Hepatocyte (in vitro differentiated cells): Measurements from ENCODE around the gene SUMO4. TPM values are rescaled to one million over a fixed set of nuclear protein-coding genes. Genes with fewer than 3 reads are reported as not detected.
A peak's percentile ranks its signal among the peaks of the same experiment; 100 is the strongest.

Source experiments
- DNase-seq: peaks from one replicate; pipeline ENCODE4 v3.0.0-alpha.2; 2016; ENCODE audit warnings: low spot score
- H2AFZ ChIP-seq: fragments of 200-600 bp; sonication (generic); 2 replicates; pipeline ENCODE4 v1.6.0; 2016; ENCODE audit warnings: antibody characterized with exemption, mild to moderate bottlenecking
- H3K27ac ChIP-seq: fragments of 200-600 bp; sonication (generic); 2 replicates; pipeline ENCODE4 v1.5.1; 2016; ENCODE audit warnings: mild to moderate bottlenecking
- H3K27me3 ChIP-seq: fragments of 200-600 bp; sonication (generic); 2 replicates; pipeline ENCODE4 v1.6.1; 2016
- H3K36me3 ChIP-seq: fragments of 200-600 bp; sonication (generic); replicated peaks from 2 replicates; pipeline ENCODE4 v1.5.1; 2016; ENCODE audit warnings: low read depth; ENCODE audit not compliant: insufficient read depth
- H3K4me1 ChIP-seq: fragments of 200-600 bp; sonication (generic); 2 replicates; pipeline ENCODE4 v1.5.1; 2016; ENCODE audit warnings: mild to moderate bottlenecking, moderate library complexity; ENCODE audit not compliant: insufficient read depth
- H3K4me2 ChIP-seq: fragments of 200-600 bp; sonication (generic); 2 replicates; pipeline ENCODE4 v1.6.0; 2016
- H3K4me3 ChIP-seq: fragments of 200-600 bp; sonication (generic); 2 replicates; pipeline ENCODE4 v1.5.1; 2016; ENCODE audit warnings: mild to moderate bottlenecking
- H3K79me2 ChIP-seq: fragments of 200-600 bp; sonication (generic); 2 replicates; pipeline ENCODE4 v1.6.0; 2017; ENCODE audit warnings: mild to moderate bottlenecking
- H3K9me2 ChIP-seq: fragments of 200-600 bp; sonication (generic); replicated peaks from 2 replicates; pipeline ENCODE4 v1.6.0; 2017; ENCODE audit warnings: mild to moderate bottlenecking; ENCODE audit not compliant: insufficient read depth
- H3K9me3 ChIP-seq: fragments of 200-600 bp; sonication (generic); 2 replicates; pipeline ENCODE4 v1.5.1; 2016; ENCODE audit warnings: low read depth, mild to moderate bottlenecking
- H4K20me1 ChIP-seq: fragments of 200-600 bp; sonication (generic); 2 replicates; pipeline ENCODE4 v1.6.0; 2016; ENCODE audit warnings: mild to moderate bottlenecking; ENCODE audit not compliant: insufficient read depth, poor library complexity, severe bottlenecking
- CTCF ChIP-seq: fragments of 200-600 bp; sonication (generic); IDR thresholded peaks from 2 replicates; pipeline ENCODE4 v1.5.1; 2016; ENCODE audit warnings: antibody characterized with exemption, mild to moderate bottlenecking; ENCODE audit not compliant: poor library complexity
- EZH2 ChIP-seq: fragments of 200-600 bp; sonication (generic); IDR thresholded peaks from 2 replicates; pipeline ENCODE4 v1.6.1; 2016; ENCODE audit warnings: antibody characterized with exemption, mild to moderate bottlenecking, borderline replicate concordance
- EZH2phosphoT487 ChIP-seq: fragments of 200-600 bp; sonication (generic); IDR thresholded peaks from one replicate; pipeline ENCODE4 v1.6.1; 2018; ENCODE audit warnings: antibody characterized with exemption, mild to moderate bottlenecking, low read depth, moderate library complexity; ENCODE audit not compliant: unreplicated experiment, severe bottlenecking
- whole genome bisulfite sequencing: methylation state at CpG from one replicate; pipeline ENCODE4 v1.1.6; 2016; ENCODE audit warnings: low lambda C conversion rate; ENCODE audit errors: missing lambda C conversion rate; 5-methylcytosine and 5-hydroxymethylcytosine counted together
- polyA plus RNA-seq: library from polyadenylated mRNA; unstranded; fragments of >200 nt; fragmentation: Nextera tagmentation; extraction: Ambion mirVana; gene quantifications from 2 replicates; pipeline ENCODE4 v1.2.1, GENCODE V29; 2016
- total RNA-seq: library from RNA; depleted of rRNA; stranded (reverse); fragments of >200 nt; gene quantifications from 2 replicates; pipeline ENCODE4 v1.2.3, GENCODE V29; 2014

SUMO4 gene
- total and polyA plus RNA-seq, 2 experiments from 2014 or later, result 0.36 to 2.6 TPM

GRCh38 chr6:149362289-149362688 is 37.8 kb upstream of the SUMO4 start:
- Histone ChIP-seq H3K79me2 (peaks cover 100% of the 10 kb centered on the region), H4K20me1 (peaks cover 92% of the 10 kb centered on the region), H3K27ac (no peak overlapping the region), H2AFZ (no peak overlapping the region), H3K4me1 (peaks cover 8% of the 10 kb centered on the region), H3K4me2 (no peak overlapping the region), H3K36me3 (no peaks in the 10 kb centered on the region), H3K4me3 (no peak overlapping the region), H3K9me2 (no peaks in the 10 kb centered on the region), H3K27me3 (no peaks in the 10 kb centered on the region), H3K9me3 (no peaks in the 10 kb centered on the region)
- 98% methylated on average over 5 of the region's 5 CpGs for WGBS
- DNase-seq, result no peak
- TF ChIP-seq EZH2phosphoT487 (no peak), EZH2 (no peak), CTCF (no peak)

DNA sequence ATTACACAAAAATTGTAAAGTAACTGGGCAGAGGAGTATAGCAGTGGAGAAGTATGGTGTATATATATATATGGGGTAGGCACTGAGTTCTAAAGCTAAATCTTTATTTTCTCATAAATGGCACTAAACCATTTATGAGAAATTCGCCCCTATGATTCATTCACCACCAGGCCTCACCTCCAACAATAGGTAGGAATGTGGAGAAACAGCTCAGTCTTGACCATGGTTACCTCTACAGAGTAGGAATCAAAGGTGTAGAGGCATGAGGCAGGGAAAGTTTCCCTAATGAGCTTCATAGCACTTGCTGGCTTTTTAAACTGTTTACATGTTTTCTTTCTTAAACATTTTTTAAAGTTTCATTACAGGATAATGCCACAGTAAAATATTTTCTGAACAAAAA is 36.9 kb upstream of the SUMO4 start:
- Histone ChIP-seq H3K4me2 (no peak overlapping the region), H3K9me2 (no peaks in the 10 kb centered on the region), H3K4me1 (peaks cover 8% of the 10 kb centered on the region), H3K27me3 (no peaks in the 10 kb centered on the region), H3K36me3 (no peaks in the 10 kb centered on the region), H3K27ac (no peak overlapping the region), H4K20me1 (peaks cover 92% of the 10 kb centered on the region), H3K9me3 (no peaks in the 10 kb centered on the region), H3K4me3 (no peak overlapping the region), H2AFZ (no peak overlapping the region), H3K79me2 (peaks cover 100% of the 10 kb centered on the region)
- no peak for TF ChIP-seq EZH2
- TF ChIP-seq CTCF, result no peak
- TF ChIP-seq EZH2phosphoT487, result no peak
- DNase-seq, result no peak
- 80% methylated on average over 1 of the region's 1 CpG for WGBS

GRCh38 chr6:149364557-149364956 is 35.5 kb upstream of the SUMO4 start:
- Histone ChIP-seq H3K27ac (no peak overlapping the region), H3K9me2 (no peaks in the 10 kb centered on the region), H3K27me3 (no peaks in the 10 kb centered on the region), H3K36me3 (no peaks in the 10 kb centered on the region), H3K4me2 (peak overlapping the region; percentile 22), H3K4me1 (peaks cover 8% of the 10 kb centered on the region), H3K9me3 (no peaks in the 10 kb centered on the region), H2AFZ (no peak overlapping the region), H4K20me1 (peaks cover 88% of the 10 kb centered on the region), H3K4me3 (no peak overlapping the region), H3K79me2 (peaks cover 100% of the 10 kb centered on the region)
- WGBS, result 55% methylated on average over 2 of the region's 2 CpGs
- DNase-seq, result no peak
- TF ChIP-seq CTCF, result no peak
- no peak for TF ChIP-seq EZH2

DNA sequence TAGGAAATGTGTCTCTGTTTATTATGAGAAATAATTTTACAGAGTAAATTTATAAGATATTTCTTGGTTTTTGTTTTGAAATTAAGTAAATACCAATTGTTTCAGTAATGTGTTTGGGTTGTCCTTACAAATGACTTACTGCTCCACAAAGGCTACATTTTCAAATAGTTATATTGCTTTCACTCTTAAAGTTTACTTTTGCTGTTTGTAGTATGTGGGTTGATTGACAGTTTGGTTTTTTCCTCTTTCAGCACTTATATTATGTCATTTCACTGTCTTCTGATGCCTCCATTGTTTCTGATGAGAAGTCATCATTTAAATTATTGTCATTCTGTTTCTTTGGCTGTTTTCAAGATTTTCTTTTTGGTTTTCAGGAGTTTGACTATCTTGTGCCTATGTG is 34.9 kb upstream of the SUMO4 start:
- DNase-seq, result no peak
- no peak for TF ChIP-seq EZH2
- no peak for TF ChIP-seq EZH2phosphoT487
- no peak for TF ChIP-seq CTCF
- Histone ChIP-seq H3K4me3 (no peak overlapping the region), H3K27ac (no peak overlapping the region), H3K79me2 (peaks cover 100% of the 10 kb centered on the region), H3K9me2 (no peaks in the 10 kb centered on the region), H3K4me1 (peaks cover 8% of the 10 kb centered on the region), H3K36me3 (no peaks in the 10 kb centered on the region), H3K27me3 (no peaks in the 10 kb centered on the region), H4K20me1 (peaks cover 81% of the 10 kb centered on the region), H3K4me2 (peak overlapping the region; percentile 22), H2AFZ (no peak overlapping the region), H3K9me3 (no peaks in the 10 kb centered on the region)
